MM.1S (cell line): ENCODE measurements around the gene CARNS1.

Experiments used
- EZH2 ChIP-seq: fragments of 300-600 bp; sonication (generic); optimal IDR thresholded peaks from 2 replicates; pipeline ENCODE3; 2017; ENCODE audit warnings: low read depth, mild to moderate bottlenecking, antibody characterized with exemption, low read length, mixed read lengths
- TF ChIP-seq, protein P1 (sequence below): fragments of 300-600 bp; sonication (generic); IDR thresholded peaks from 2 replicates; pipeline ENCODE4 v1.5.1; 2016; ENCODE audit warnings: antibody characterized with exemption, low read length, mixed read lengths

DNA sequence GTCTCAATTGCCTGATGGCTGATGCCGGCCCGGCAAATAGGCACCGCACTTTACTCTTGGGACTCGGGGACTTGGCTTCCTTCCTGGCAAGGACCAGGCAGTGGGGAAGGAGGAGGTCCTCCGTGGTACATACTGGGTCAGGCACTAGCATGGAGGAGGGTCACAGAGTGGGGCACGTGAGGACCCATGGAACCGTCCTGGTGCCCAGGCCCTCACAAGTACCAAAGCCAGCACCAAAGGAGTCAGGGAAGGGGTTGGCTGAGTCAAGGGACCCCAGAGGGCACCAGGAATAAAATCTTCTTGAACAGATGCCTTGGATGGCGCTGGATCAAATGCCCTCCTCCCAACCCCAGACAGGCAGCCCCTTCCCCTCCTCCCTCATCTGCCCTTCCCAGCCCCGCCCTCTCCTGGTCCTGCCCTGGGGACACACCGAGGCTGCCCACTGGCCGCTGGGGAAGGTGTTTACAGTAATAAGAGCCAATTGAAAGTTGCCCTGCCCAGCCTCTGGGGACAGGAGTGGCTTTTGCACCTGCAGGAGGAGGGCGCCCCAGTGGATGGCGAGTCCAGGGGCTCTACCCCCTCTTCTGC, 5.6 kb upstream of the CARNS1 start:
- TF ChIP-seq, protein P1, sequence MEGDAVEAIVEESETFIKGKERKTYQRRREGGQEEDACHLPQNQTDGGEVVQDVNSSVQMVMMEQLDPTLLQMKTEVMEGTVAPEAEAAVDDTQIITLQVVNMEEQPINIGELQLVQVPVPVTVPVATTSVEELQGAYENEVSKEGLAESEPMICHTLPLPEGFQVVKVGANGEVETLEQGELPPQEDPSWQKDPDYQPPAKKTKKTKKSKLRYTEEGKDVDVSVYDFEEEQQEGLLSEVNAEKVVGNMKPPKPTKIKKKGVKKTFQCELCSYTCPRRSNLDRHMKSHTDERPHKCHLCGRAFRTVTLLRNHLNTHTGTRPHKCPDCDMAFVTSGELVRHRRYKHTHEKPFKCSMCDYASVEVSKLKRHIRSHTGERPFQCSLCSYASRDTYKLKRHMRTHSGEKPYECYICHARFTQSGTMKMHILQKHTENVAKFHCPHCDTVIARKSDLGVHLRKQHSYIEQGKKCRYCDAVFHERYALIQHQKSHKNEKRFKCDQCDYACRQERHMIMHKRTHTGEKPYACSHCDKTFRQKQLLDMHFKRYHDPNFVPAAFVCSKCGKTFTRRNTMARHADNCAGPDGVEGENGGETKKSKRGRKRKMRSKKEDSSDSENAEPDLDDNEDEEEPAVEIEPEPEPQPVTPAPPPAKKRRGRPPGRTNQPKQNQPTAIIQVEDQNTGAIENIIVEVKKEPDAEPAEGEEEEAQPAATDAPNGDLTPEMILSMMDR = no peak
- TF ChIP-seq EZH2 = no peak
